D721Med (cell line): ENCODE data around the gene ADAMTS6.

Source experiments
- DNase-seq: peaks from one replicate; pipeline ENCODE4 v3.0.0; 2011; ENCODE audit warnings: low spot score; ENCODE audit not compliant: insufficient read length
- FAIRE-seq: peaks from 2 replicates; lab custom pipeline; 2011; peaks lifted over from hg19 to GRCh38; lab: Jason Lieb, UNC
- TF ChIP-seq, protein P1 (sequence below): IDR thresholded peaks from 2 replicates; pipeline ENCODE4 v1.5.1; 2012; ENCODE audit warnings: mild to moderate bottlenecking, control low read depth; ENCODE audit not compliant: insufficient read depth; ENCODE audit errors: missing control alignments

The ADAMTS6 gene

GRCh38 chr5:65412842-65413241, 68.9 kb downstream of the ADAMTS6 start:
- DNase-seq: no peak
- no peak for FAIRE-seq
- TF ChIP-seq, protein P1, sequence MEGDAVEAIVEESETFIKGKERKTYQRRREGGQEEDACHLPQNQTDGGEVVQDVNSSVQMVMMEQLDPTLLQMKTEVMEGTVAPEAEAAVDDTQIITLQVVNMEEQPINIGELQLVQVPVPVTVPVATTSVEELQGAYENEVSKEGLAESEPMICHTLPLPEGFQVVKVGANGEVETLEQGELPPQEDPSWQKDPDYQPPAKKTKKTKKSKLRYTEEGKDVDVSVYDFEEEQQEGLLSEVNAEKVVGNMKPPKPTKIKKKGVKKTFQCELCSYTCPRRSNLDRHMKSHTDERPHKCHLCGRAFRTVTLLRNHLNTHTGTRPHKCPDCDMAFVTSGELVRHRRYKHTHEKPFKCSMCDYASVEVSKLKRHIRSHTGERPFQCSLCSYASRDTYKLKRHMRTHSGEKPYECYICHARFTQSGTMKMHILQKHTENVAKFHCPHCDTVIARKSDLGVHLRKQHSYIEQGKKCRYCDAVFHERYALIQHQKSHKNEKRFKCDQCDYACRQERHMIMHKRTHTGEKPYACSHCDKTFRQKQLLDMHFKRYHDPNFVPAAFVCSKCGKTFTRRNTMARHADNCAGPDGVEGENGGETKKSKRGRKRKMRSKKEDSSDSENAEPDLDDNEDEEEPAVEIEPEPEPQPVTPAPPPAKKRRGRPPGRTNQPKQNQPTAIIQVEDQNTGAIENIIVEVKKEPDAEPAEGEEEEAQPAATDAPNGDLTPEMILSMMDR: no peak

DNA sequence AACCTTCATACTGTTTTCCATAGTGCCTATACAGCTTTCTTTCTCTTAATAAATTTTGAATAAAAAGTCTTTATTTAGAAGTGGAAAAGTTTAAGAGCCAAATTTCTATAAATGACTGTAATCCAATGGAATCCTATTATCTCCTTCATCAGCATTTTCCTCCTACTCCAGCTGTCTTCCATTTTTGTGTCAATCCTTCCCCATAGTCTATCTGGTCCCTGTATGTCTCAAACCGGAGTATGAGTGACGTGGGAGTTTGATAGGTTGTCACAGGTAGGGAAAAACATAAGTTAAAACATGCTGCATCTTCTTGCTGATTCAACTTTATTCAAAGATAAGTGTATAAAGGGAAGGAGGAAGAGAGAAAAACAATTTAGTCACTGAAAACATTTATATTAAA, 70.4 kb downstream of the ADAMTS6 start:
- DNase-seq (no peak), FAIRE-seq (no peak)
- TF ChIP-seq, protein P1: no peak

DNA sequence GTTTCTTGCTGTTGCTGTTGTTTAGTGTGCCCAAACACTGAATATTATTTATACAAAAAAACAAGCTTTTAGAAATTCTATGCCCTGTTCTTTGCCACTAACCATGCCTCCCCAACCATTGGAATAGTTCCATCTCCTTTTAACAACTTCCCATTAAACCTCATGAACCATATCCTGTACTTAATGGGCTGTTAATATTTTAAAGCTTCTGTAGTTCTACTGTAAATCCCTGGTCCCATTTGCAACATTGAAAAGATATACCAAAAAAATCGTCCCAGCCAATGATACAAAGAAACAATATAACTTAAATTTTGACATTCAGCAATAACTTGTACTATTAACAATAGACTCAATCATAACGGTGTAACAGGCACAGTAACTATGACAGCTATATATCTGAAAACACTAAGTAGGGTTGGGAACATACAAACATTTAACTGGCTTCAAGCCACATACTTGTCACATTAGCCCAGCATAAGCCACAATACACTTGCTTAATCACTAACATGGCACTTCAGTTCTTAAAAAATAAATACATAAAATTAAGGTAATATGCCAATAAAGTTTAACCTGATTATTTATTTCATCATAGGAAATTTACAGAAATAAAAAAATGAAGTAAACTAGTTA, 86.1 kb downstream of the ADAMTS6 start:
- DNase-seq (no peak), FAIRE-seq (no peak)
- TF ChIP-seq, protein P1: no peak

- FAIRE-seq: no peak
- no peak for DNase-seq
- TF ChIP-seq, protein P1: no peak
These were observed 87.6 kb downstream of the ADAMTS6 start for GRCh38 chr5:65394087-65394486.

- TF ChIP-seq, protein P1: no peak
- FAIRE-seq (no peak), DNase-seq (no peak)
These were observed 90.1 kb downstream of the ADAMTS6 start for GRCh38 chr5:65391591-65391990.

GRCh38 chr5:65390208-65390607, 91.5 kb downstream of the ADAMTS6 start:
- DNase-seq: peak; percentile 26
- TF ChIP-seq, protein P1: peak; percentile 9
- FAIRE-seq: peak; percentile 98

DNA sequence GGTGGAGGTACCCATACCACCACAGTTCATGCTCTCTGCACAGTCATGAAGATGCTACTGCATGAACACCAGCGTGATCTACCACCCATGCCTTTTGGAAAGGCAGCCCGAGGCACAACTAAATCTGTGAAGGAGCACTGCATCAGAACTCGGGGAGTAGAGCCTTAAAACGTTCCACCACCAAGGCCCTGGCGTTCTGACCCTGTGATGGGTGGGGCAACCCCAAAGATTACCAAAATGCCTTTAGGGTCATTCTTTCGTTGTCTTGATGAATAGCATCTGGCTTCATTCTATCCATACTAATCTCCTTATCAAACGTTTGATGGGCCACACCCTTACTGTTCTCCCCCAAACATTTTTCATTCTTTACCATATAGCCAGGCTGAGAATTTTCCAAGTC, 97.9 kb downstream of the ADAMTS6 start:
- FAIRE-seq (no peak), DNase-seq (no peak)
- TF ChIP-seq, protein P1: no peak
